T47D (cell line): ENCODE measurements around the gene SMYD3.
A peak's percentile ranks its signal among the peaks of the same experiment; 100 is the strongest.
"Not testable (repeated sequence)": the region's sequence is repeated elsewhere in the genome, so short reads cannot be mapped to it uniquely, and the experiment has no call there.

Experiments used
- DNase-seq, 2 experiments: peaks; one replicate each; pipeline versions ENCODE4 v3.0.0 to v3.0.0-alpha.2; 2011 to 2012; ENCODE audit warnings: low read depth in 1 of 2, low spot score in 1 of 2
- JUND ChIP-seq: IDR thresholded peaks from 2 replicates; pipeline ENCODE4 v1.6.1; 2012; ENCODE audit warnings: low read depth
- in situ Hi-C: cut with HindIII; loops from 2 replicates; pipeline ENCODE4 v1.10.0; 2016; ENCODE audit warnings: low sequenced_read_pairs, low pct_unique_long_range_greater_than_20kb

Gene SMYD3

DNA sequence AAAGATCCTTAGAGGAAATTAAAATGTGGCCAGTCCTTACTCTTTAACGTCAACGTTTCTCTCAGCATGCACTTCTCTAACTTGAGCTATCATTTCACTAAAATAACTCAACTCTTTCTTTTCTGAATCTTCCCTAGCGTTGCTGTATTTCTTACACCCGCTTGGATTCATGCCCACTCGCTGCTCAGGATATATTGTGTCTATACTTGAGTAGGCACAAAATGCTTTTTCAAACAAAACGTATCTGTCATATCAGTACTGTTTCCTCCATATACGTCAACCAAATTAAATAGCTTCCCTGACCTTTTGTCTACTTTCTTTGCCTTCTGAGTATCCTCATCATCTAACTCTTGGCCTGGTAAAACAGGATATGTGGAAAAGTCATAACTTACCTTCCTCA lies 549.7 kb downstream of the SMYD3 start:
- in situ Hi-C loops: no loop called here
- TF ChIP-seq JUND: no peak
- DNase-seq: no peak

DNA sequence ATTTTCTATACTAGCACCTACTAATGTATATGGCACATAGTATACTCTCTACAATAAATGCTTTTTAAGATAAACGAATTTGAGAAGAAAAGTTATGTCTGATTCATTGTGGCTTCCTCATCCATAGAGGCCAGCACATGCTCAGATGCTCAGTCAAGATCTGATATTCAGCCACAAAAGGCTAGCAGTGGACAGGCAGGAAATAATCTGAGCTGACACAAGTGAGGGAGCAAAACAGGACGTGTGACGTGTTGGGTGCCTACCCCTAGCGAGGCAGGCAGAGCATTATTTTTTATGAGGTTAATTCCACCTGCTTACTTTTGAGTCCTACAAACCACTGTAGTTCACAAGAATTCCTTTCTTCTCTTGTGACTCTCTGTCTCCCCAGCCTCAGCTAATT lies 550.9 kb downstream of the SMYD3 start:
- in situ Hi-C loops: no loop called here
- no peak for TF ChIP-seq JUND
- DNase-seq: no peak

DNA sequence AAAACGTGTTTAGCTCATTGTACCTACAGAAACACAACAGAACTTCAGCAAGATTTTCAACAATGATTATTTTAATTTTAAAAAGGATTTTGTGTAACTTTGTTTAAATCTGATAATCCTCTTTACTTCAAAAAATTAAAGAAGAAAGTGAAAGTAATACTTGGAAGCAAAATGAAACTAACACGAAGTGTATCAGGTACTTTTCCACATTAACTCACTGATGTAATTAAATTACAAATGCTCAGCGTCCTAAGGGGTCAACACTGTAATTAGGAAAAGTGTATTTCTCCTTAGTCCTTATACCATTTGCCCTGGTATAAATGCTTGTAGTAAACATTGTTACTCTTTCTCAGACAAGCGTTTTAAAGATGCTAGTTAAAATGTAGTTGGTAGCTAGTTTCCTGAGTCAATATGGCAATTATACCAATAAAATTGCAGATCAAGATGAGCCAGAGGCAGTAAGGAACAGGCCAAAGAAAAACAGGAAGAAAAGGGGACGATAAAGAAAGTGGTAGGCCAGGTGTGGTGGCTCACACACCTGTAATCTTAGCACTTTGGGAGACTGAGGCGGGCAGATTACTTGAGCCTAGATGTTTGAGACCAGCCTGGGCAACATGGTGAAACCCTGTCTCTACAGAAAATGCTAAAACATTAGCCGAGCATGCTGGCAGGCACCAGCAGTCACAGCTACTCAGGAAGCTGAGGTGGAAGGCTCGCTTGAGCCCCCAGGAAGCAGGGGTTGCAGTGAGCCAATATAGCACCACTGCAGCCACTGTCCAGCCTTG lies 553.0 kb downstream of the SMYD3 start:
- peak in 1 of 2 experiments; percentile 19 for DNase-seq
- TF ChIP-seq JUND: no peak
- in situ Hi-C loops: no loop called here

DNA sequence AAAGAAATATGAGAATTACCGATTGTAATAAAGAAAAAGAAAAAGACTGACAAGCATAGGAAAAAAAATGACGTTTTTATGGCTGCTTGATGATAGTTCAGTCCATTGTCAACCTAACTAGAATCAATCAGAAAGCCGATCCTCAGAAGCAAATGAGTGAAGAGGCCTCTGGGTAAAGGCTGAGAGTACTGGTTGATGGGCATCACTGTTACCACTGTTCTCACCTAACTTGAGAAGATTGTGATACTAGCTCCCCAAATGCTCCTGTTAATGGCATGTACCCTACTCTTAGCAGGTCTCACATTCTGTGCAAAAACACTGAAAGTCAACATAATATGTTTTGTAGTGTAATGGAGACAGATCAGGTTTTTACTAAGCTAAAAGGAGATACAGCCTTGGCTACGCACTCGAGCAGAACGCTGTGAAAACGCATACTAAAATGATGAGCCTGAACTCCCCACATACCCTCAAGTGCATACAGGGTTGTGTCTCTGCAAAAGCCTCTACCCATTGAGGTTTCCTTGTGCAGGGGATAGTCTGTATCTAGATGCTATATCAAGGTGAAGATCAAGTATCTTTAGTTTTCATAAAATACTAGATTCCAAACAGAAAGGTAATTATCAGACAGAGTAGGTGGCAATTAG lies 554.6 kb downstream of the SMYD3 start:
- no peak for DNase-seq
- no peak for TF ChIP-seq JUND
- in situ Hi-C loops: no loop called here

DNA sequence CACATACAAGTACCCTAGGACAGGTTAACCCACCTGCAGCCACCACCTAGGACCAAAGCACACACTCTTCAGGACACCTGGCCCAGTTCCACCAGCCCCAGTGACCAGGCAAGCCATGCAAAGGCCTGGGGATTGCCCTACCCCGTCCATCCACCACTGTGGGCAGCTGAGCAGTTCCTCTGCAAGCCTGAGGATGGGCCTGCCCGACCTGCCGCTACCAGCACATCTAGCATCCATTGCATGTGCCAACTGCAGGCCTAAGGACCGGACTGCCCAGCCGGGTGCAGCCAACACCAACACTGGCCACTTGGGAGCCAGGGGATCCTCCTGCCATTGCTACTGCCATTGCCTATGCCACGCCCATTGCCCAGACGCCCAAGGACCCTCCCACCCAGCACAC lies 558.3 kb downstream of the SMYD3 start:
- no peak for DNase-seq
- in situ Hi-C loops: no loop called here

DNA sequence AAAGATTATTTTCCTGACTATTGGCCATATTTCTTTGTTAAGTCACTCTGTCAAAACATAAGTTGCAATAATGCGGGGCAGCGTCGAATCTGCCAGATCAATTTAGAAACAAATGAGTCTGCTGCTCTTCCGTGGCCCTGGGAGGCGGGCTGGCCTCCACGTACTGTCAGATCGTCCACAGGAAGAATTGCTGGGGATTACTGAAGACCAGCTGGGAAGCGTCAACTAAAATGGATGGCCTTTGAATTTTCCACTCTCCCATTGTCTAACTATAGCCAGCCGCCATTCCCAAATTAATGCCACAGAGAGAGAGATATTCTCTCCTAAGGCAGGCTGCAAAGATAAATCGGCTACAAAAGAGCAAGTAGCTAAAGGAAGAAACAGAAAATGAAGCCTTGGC lies 560.2 kb downstream of the SMYD3 start:
- in situ Hi-C loops: no loop called here
- TF ChIP-seq JUND: no peak
- no peak for DNase-seq

More for the DNA sequence above, 558.3 kb downstream of the SMYD3 start:
- no peak for TF ChIP-seq JUND

DNA sequence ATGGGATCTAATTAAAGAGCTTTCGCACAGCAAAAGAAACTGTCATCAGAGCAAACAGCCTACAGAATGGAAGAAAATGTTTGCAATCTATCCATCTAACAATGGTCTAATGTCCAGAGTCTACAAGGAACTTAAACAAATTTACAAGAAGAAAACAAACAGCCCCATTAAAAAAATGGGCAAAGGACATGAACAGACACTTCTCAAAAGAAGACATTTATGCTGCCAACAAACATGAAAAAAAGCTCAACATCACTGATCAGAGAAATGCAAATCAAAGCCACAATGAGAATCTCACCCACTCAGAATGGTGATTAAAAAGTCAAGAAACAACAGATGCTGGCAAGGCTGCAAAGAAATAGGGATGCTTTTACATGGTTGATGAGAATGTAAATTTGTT lies 561.9 kb downstream of the SMYD3 start:
- in situ Hi-C loops, DNase-seq: not testable (repeated sequence)

DNA sequence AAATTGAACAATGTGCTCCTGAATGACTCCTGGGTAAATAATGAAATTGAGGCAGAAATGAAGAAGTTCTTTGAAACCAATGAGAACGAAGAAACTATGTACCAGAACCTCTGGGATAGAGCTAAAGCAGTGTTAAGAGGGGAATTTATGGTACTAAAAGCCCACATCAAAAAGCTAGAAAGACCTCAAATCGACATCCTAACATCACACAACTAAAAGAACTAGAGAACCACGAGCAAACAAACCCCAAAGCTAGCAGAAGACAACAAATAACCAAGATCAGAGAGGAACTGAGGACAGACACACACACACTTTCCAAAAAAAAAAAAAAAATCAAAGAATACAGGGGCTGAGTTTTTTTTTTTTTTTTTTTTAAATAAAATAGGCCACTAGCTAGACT lies 564.2 kb downstream of the SMYD3 start:
- DNase-seq: no peak
- no peak for TF ChIP-seq JUND
- in situ Hi-C loops: no loop called here

DNA sequence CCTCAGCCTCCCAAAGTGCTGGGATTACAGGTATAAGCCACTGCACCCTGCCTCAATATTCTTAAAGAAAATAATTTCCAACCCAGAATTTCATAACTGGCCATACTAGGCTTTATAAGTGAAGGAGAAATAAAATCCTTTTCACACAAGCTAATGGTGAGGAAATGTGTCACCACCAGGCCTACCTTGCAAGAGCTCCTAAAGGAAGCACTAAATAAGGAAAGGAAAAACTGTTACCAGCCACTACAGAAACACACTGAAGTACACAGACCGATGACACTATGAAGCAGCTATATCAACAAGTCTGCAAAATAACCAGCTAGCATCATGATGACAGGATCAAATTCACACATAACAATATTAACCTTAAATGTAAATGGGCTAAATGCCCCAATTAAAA lies 565.3 kb downstream of the SMYD3 start:
- in situ Hi-C loops: not testable (repeated sequence)

DNA sequence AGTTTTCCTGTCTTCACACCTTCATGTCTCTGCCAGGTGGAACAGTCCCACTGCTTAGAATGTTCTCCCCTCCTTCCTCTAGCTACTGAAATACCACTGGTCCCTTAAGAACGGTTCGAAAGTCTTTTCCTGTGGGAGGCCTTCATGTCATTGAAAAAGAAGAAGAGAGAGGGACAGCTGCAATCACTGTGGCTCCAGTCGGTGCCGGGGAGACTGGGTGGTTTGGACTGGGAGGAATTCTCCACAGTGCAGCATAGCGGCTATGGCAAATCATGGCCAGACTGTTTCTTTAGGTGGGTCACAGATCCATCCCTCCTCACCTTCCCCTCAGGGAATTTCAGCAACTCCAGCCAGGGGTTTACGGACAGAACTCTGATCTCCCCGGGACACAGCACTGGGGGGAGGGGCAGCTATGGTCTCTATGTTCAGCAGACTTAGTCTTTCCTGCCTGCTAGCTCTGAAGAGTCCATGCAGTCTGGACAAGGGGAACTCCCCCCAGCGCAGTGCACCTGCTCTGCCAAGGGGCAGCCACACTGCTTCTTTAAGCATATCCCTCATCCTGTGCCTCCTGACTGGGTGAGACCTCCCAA lies 567.2 kb downstream of the SMYD3 start:
- no peak for TF ChIP-seq JUND
- in situ Hi-C loops: no loop called here
- DNase-seq: no peak

More for the DNA sequence above, 565.3 kb downstream of the SMYD3 start:
- DNase-seq: not testable (repeated sequence)

DNA sequence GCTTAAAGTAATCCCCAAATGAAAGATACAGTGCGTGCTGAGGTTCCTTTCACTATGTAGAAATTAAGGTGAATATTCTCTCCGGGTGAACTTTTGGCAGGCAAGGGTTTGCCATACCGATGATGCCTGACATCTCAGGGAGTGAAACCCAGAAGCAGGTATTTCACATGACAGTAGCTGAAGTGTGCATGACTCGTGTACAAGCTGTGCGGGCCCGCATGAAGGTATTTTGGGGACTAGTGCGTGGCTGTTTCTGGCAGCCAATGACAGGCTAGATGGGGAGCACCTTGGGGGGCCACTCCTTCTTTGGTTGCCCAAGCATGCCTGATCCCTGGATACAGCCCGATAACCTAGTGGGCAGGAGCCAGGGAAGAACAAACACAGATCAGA lies 569.0 kb downstream of the SMYD3 start:
- DNase-seq: no peak
- in situ Hi-C loops: no loop called here
- TF ChIP-seq JUND: no peak

DNA sequence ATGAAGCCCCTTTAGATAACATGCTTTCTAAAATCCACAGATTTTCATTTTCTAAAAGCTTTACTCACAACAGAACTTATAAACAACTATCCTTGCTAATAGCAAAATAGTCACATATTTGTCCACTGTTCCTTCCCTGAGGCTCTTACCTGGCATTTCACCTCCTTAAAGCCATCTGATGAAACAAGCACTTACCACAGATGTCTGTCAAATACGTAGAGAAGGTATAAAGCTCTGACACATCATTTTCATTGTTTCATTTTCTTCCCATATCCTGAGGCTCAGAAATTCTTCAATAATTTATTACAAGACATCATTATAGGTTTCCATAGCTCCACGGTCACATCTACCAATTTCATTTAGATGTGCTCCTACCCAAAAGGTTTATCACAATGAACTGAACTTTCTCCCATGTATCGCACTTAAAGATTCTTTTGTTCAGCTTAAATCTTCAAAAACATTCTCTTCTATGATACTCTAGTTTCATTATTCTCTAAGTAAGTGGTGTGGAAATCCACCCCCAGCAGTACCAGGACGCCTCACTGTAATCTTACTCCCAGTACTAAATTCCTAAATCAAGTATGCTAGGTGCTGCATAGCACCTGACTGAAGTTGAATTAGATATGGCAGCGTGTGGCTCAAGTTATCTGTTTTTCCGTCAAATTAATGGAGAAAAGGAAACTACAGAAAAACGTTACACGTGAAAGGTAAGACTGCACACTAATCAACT lies 569.6 kb downstream of the SMYD3 start:
- no peak for TF ChIP-seq JUND
- no peak for DNase-seq
- in situ Hi-C loops: no loop called here

DNA sequence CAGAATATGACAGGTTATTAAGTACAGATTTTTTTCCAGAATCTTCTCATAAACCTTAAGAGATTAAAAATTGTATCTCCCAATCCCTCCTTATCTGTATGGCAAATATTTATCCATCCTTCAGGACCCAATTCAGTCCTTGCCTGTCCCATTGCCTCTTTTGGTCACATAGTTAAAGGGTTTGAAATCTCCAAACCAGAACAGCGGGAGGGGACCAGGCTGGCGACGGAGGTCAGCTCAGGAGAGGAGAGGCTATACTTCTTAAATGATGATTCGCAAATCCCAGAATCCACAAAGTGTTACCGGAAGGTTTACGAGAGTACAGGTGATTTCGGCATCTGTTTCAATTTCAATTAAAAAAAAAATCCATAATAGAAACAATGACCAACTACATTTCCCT lies 572.7 kb downstream of the SMYD3 start:
- in situ Hi-C loops: no loop called here
- DNase-seq: no peak
- TF ChIP-seq JUND: no peak
